Measurements from ENCODE around the gene PADI1.

Gene PADI1

GRCh38 chr1:17204546-17205440 is at the start of gene PADI1:
TSS of gene PADI1 (plus strand) at chr1:17205128. CDS start at chr1:17205218, 90 bp downstream.
- DNase-seq (ENCODE audit: low read depth): no peak
- TF ChIP-seq CTCF (IDR thresholded peaks at IDR 0.05; ENCODE audit: low read depth, low read length) (no peak), MAX (IDR thresholded peaks at IDR 0.05; ENCODE audit: low read depth, low read length) (no peak), MYC (IDR thresholded peaks at IDR 0.05; ENCODE audit: low read depth, low read length) (no peak), POLR2A (IDR thresholded peaks at IDR 0.05; ENCODE audit: extremely low read depth, insufficient read length) (no peak)
- no peak within 1 kb of the TSS for H3K4me3 ChIP-seq (ENCODE audit: low read depth, low read length)

- no peak for DNase-seq (ENCODE audit: low read depth)
- no peak for TF ChIP-seq MAX (IDR thresholded peaks at IDR 0.05; ENCODE audit: low read depth, low read length)
- no peak for TF ChIP-seq POLR2A (IDR thresholded peaks at IDR 0.05; ENCODE audit: extremely low read depth, insufficient read length)
- no peak for TF ChIP-seq MYC (IDR thresholded peaks at IDR 0.05; ENCODE audit: low read depth, low read length)
- no peak for TF ChIP-seq CTCF (IDR thresholded peaks at IDR 0.05; ENCODE audit: low read depth, low read length)
- no peak overlapping the region for H3K4me3 ChIP-seq (ENCODE audit: low read depth, low read length)
These were observed 49.5 kb upstream of the PADI1 start for GRCh38 chr1:17155257-17155920.

GRCh38 chr1:17156108-17156507 is 48.8 kb upstream of the PADI1 start:
- H3K4me3 ChIP-seq (ENCODE audit: low read depth, low read length): no peak overlapping the region
- peak; percentile 34 for DNase-seq (ENCODE audit: low read depth)
- TF ChIP-seq POLR2A (IDR thresholded peaks at IDR 0.05; ENCODE audit: extremely low read depth, insufficient read length): no peak
- TF ChIP-seq MAX (IDR thresholded peaks at IDR 0.05; ENCODE audit: low read depth, low read length): no peak
- TF ChIP-seq CTCF (IDR thresholded peaks at IDR 0.05; ENCODE audit: low read depth, low read length): no peak

- TF ChIP-seq MAX (IDR thresholded peaks at IDR 0.05; ENCODE audit: low read depth, low read length) (no peak), CTCF (IDR thresholded peaks at IDR 0.05; ENCODE audit: low read depth, low read length) (no peak), POLR2A (IDR thresholded peaks at IDR 0.05; ENCODE audit: extremely low read depth, insufficient read length) (no peak), MYC (IDR thresholded peaks at IDR 0.05; ENCODE audit: low read depth, low read length) (no peak)
- no peak for DNase-seq (ENCODE audit: low read depth)
- H3K4me3 ChIP-seq (ENCODE audit: low read depth, low read length): no peak overlapping the region
These were observed 46.0 kb upstream of the PADI1 start for GRCh38 chr1:17158961-17159360.

- TF ChIP-seq MAX (IDR thresholded peaks at IDR 0.05; ENCODE audit: low read depth, low read length) (peak; percentile 61), POLR2A (IDR thresholded peaks at IDR 0.05; ENCODE audit: extremely low read depth, insufficient read length) (no peak), CTCF (IDR thresholded peaks at IDR 0.05; ENCODE audit: low read depth, low read length) (no peak), MYC (IDR thresholded peaks at IDR 0.05; ENCODE audit: low read depth, low read length) (no peak)
- no peak overlapping the region for H3K4me3 ChIP-seq (ENCODE audit: low read depth, low read length)
- DNase-seq (ENCODE audit: low read depth): peak; percentile 47
These were observed 43.7 kb upstream of the PADI1 start for GRCh38 chr1:17161137-17161740.
